ENCODE data around the gene CFAP99. TPM values are rescaled to one million over a fixed set of nuclear protein-coding genes. Genes with fewer than 3 reads are reported as not detected.

The CFAP99 gene
- total and polyA plus RNA-seq, 9 of the 15 experiments (the other 6 are each of a cell fraction or from before 2014, with no cell fraction given), result 0.07 to 0.18 (median 0.09) TPM; not detected in 6

GRCh38 chr4:2437475-2438215, 18.9 kb downstream of the CFAP99 start:
- Histone ChIP-seq H3K9me1 (ENCODE audit: control insufficient read depth, insufficient read depth, low read length) (no peaks in the 10 kb centered on the region), H3K9ac (ENCODE audit: insufficient read depth in 1 of 2, low read depth in 2 of 2, low read length in 2 of 2) (no peak overlapping the region), H3K9me3 (replicated peaks; ENCODE audit: control insufficient read depth, insufficient read depth, low read depth, low read length) (no peaks in the 10 kb centered on the region), H3K79me2 (ENCODE audit: control insufficient read depth, insufficient read depth, low read length) (no peaks in the 10 kb centered on the region), H3K4me2 (ENCODE audit: insufficient read depth, low read length) (no peak overlapping the region), H3K4me1 (replicated peaks in 1 of 2; ENCODE audit: control insufficient read depth in 2 of 2, insufficient read depth in 2 of 2, low read length in 2 of 2) (peaks cover 14 to 47% of the 10 kb centered on the region in 2 experiments), H3K27me3 (ENCODE audit: control insufficient read depth in 2 of 2, insufficient read depth in 2 of 2, low read length in 2 of 2) (no peaks in the 10 kb centered on the region), H3K36me3 (ENCODE audit: control insufficient read depth, insufficient read depth, low read length) (no peaks in the 10 kb centered on the region), H4K20me1 (replicated peaks; ENCODE audit: control insufficient read depth, insufficient read depth, low read length) (no peaks in the 10 kb centered on the region), H3K4me3 (no peak overlapping the region), H2AFZ (ENCODE audit: low read depth, low read length) (no peak overlapping the region), H3K27ac (ENCODE audit: extremely low read depth, low read depth, low read length) (no peak overlapping the region)
- DNase-seq (ENCODE audit: extremely low read depth in 1 of 4, low spot score in 3 of 4) (no peak), ATAC-seq (no peak), FAIRE-seq (no peak)
- intact Hi-C loops (cut with micrococcal nuclease) (no loop called here), in situ Hi-C loops (cut with MboI) (no loop called here)
- ChIA-PET CTCF (ENCODE audit: low intra/inter-chr PET ratio) (no interaction called here), POLR2A (interaction anchor here (0.6 to 1.3 kb wide), 4 partner anchors 9 to 154 kb away, joined by 3 to 8 read pairs (median 3); partner anchors contain the start of gene RNF4)
- TF ChIP-seq SMARCA4 (IDR thresholded peaks at IDR 0.05) (no peak), ZNF41 (CRISPR knock-in tag; conservative IDR thresholded peaks at IDR 0.05) (no peak), TAF15 (IDR thresholded peaks at IDR 0.05; ENCODE audit: low read depth, low read length) (no peak), KAT8 (IDR thresholded peaks at IDR 0.05; ENCODE audit: low read depth) (no peak), HNRNPK (IDR thresholded peaks at IDR 0.05; ENCODE audit: low read depth, low read length, poor library complexity, severe bottlenecking) (no peak)
- BruUV-seq (replicated peaks), result no TSS peak
- WGBS (ENCODE audit: insufficient coverage, low coverage, missing lambda C conversion rate), result 63% methylated on average over 23 of the region's 25 CpGs

Data from K562 (cell line).